HG03025 (cell line): ENCODE results near the gene TUBB4A.

Experiments
- ATAC-seq: cut with Tn5 transposase; IDR thresholded peaks from one replicate; pipeline ENCODE4 v1.9.1; 2021; ENCODE audit warnings: mild to moderate bottlenecking, moderate library complexity; ENCODE audit not compliant: unreplicated experiment, low FRiP score

TUBB4A gene

DNA sequence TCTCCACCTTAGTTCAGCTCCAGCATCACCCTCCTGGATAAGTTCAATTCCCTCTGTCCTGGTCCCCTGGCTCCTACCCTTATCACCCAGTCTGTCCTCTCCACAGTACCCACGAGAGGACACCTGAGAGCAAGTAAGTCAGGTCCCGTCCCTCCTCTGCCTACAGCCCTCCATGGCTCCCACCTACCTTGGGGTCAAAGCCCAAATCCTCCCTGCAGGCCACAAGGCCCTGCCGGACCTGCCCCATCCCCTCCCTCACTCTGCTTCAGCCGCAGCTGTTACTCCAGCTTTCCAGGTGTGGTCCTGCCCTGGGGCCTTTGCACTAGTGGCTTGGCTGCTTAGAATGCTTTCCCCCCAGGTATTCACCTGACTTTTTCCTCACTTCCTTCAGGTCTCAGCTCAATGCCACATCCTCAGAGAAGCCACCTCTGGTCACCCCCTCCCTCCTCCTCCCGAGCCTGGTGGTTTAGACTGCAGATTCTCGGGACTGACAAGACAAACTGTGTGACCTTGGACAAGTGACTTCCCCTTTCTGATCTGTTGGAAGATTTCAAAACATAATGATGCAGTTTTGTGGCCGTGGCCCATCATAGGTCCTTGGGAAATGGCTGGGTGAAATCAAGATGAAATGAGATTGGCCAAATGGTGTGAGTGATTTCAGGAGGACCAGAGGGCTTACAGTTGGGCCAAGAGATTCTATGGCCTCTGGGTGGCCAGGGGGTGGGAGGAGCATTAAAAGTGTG, 3.6 kb downstream of the TUBB4A start:
- ATAC-seq: no peak

DNA sequence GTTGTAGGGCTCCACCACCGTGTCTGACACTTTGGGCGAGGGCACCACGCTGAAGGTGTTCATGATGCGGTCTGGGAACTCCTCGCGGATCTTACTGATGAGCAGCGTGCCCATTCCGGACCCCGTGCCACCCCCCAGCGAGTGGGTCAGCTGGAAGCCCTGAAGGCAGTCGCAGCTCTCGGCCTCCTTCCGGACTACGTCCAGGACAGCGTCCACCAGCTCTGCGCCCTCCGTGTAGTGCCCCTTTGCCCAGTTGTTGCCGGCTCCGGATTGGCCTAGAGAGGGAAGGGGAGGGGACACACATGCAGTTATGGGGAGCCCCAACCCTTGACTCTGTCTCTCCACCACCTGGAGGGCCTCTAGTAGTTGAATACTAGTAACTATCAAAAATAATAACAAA, 6.2 kb downstream of the TUBB4A start:
- no peak for ATAC-seq

DNA sequence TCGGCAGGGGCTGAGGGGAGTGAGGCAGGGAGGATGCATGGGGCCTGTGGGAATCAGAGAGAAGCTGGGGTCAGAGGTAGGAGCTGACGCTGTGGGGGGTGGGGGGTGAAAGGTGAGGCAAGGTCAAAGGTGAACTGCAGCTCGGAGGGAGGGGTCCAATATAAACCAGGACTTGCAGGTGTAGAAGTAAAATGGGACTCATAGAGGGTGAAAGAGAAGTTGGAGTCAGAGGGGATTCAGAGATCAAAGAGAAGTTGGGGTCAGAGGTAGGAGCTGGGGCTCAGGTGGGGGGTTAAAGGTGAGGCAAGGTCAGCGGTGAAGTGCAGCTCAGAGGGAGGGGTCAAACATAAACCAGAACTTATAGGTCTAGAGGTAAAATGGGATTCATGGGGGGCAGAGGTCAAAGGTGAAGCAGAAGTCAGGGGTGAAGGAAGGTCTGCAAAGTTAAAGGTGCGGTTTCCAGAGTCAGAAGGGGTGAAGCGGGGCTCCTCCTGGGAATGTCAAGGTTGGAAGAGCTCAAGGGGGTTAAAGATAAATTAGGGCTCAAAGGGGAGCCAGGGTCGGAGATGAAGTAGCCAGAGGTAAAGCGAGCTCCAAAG, 7.6 kb downstream of the TUBB4A start:
- no peak for ATAC-seq

DNA sequence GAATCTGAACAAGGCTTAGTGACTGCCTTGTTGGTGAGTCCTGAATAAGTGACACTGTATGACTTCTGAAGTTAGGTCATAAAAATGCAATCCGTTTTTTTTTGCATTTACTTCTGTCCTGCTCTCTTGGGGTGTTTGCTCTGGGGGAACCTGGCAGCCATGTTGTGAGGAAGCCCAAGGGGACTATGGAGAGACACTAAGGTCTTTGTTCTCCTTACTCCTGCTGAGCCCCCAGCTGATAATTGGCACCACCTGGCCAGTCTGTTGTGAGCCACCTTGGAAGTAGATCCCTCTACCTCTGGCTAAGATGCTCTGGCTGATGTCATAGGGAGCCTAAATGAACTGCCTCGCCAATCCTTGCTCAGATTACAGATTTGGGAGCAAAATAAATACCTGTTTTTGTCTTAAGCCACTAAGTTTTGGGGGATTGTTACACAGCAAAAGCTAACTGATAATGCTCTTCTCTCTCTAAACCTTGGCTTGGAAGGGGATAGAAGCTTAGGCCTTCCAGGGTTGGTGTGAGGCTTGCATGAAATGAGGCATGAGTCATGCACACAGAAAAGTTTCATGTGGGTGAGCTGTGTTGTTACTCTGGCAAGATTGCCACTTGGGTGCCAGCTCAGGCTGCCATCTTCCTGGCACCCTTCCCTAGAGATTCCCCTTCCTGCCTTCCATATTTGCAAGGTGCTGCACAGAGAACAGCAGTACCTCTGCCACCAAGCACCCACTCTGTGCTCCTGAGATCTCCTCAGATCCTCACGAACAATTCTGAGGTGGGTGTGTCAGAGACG, 10.1 kb downstream of the TUBB4A start:
- no peak for ATAC-seq

- no peak for ATAC-seq
Observed at GRCh38 chr19:6490134-6490533, 12.0 kb downstream of the TUBB4A start.

GRCh38 chr19:6489278-6490061, 12.6 kb downstream of the TUBB4A start:
- no peak for ATAC-seq

- no peak for ATAC-seq
Observed at GRCh38 chr19:6484831-6485230, 17.3 kb downstream of the TUBB4A start.

GRCh38 chr19:6484230-6484629, 17.9 kb downstream of the TUBB4A start:
- ATAC-seq: no peak

DNA sequence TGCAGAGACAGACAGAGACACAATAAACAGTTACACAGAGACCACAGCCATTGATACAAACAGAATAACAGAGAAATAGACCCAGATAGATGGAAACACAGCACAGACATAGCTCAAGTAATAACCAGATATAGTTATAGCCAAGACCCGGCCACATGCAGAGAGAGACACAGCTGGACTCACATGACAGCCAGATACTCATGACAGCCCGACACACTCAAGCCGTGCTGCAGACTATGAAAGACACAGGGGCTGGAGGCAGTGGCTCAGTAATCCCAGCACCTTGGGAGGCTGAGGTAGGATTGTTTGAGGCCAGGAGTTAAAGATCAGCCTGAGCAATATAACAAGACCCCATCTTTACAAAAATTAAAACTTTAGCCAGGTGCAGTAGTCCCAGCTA, 18.9 kb downstream of the TUBB4A start:
- ATAC-seq: no peak

- ATAC-seq: no peak
Observed at GRCh38 chr19:6482343-6482686, 19.8 kb downstream of the TUBB4A start.

- ATAC-seq: no peak
Observed at GRCh38 chr19:6481541-6482342, 20.4 kb downstream of the TUBB4A start, which contains the start of gene DENND1C. TSS of gene DENND1C (minus strand) at chr19:6481787. CDS start at chr19:6481695, 92 bp downstream.

DNA sequence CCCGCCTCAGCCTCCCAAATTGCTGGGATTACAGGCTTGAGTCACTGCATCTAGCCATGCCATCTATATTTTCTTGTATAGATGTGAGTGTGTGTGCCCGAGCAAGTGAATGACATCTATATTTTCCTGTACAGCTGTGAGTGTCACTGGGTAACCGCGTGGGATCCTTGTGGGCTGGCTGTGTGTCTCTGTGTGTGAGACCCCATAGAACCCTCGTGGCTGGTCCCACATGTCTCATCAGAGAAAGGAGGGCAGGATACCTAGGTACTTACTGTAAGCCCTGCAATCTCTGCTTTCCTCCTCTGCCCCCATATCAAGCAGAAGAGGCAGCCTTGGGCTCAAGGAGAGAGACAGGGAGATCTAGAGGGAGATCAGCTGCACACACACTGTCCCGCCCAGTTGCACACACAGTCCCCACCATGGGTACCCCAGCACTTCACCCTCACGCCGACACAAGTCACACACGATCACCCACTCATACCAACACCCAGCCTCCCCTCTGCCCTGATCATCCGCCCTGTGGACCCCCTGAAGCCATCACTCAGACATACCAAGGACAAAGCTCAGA, 21.2 kb downstream of the TUBB4A start:
- ATAC-seq: no peak

GRCh38 chr19:6479836-6480398, 22.2 kb downstream of the TUBB4A start:
- ATAC-seq: no peak

GRCh38 chr19:6478815-6479214, 23.3 kb downstream of the TUBB4A start:
- no peak for ATAC-seq

GRCh38 chr19:6476896-6477431, 25.1 kb downstream of the TUBB4A start:
- no peak for ATAC-seq

- no peak for ATAC-seq
Observed at GRCh38 chr19:6476155-6476895, 25.8 kb downstream of the TUBB4A start.

- no peak for ATAC-seq
Observed at GRCh38 chr19:6475321-6476108, 26.6 kb downstream of the TUBB4A start.

DNA sequence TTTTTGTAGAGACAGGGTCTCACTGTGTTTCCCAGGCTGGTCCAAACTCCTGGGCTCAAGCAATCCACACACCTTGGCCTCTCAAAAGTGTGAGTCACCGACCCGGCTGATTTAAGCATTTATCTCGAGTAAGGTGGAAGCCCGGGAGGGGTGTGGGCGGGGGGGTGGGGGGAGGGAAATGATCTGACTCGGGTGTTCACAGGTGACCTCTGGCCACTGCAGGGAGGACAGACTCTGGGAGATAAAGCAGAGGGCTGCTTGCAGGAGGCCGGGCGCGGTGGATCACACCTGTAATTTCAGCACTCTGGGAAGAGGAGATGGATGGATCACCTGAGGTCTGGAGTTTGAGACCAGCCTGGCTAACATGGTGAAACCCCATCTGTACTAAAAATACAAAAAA, 28.5 kb downstream of the TUBB4A start:
- no peak for ATAC-seq
